Neural cell (in vitro differentiated cells): ENCODE data around the gene TMEM170B.

ENCODE experiments used
- CTCF ChIP-seq: fragments of 450-650 bp; IDR thresholded peaks from 2 replicates; pipeline ENCODE4 v1.5.1; 2014; ENCODE audit warnings: antibody characterized with exemption, mild to moderate bottlenecking, moderate library complexity; ENCODE audit not compliant: poor library complexity, severe bottlenecking
- POLR2AphosphoS5 ChIP-seq: IDR thresholded peaks from 2 replicates; pipeline ENCODE4 v1.6.1; 2012

- no peak for TF ChIP-seq CTCF
- TF ChIP-seq POLR2AphosphoS5 = peak; percentile 4
Measured at GRCh38 chr6:11538819-11539468, 1.4 kb downstream of the TMEM170B start.
